Osteoblast (primary cell): Measurements from ENCODE around the gene DTX3. TPM values are rescaled to one million over a fixed set of nuclear protein-coding genes. Genes with fewer than 3 reads are reported as not detected.

Experiments
- DNase-seq: peaks from one replicate; pipeline ENCODE4 v3.0.0; 2011; ENCODE audit warnings: low spot score, mixed read lengths; ENCODE audit not compliant: insufficient read length; ENCODE audit errors: missing footprints
- H2AFZ ChIP-seq: 2 replicates; pipeline ENCODE4 v1.6.0; 2011; ENCODE audit warnings: mild to moderate bottlenecking, low read length
- H3K27ac ChIP-seq: 2 replicates; pipeline ENCODE4 v1.5.1; 2011; ENCODE audit warnings: mild to moderate bottlenecking, low read depth, low read length, moderate library complexity
- H3K27me3 ChIP-seq: 2 replicates; pipeline ENCODE4 v1.6.0; 2012; ENCODE audit warnings: mild to moderate bottlenecking, control low read depth, inconsistent platforms, low read length, moderate library complexity; ENCODE audit not compliant: insufficient read depth
- H3K36me3 ChIP-seq: 2 replicates; pipeline ENCODE4 v1.5.1; 2011; ENCODE audit warnings: mild to moderate bottlenecking, low read length, control low read depth, moderate library complexity; ENCODE audit not compliant: insufficient read depth
- H3K4me1 ChIP-seq: 2 replicates; pipeline ENCODE4 v1.5.1; 2011; ENCODE audit warnings: mild to moderate bottlenecking, low read length, control low read depth, moderate library complexity; ENCODE audit not compliant: insufficient read depth
- H3K4me2 ChIP-seq: 2 replicates; pipeline ENCODE4 v1.6.0; 2011; ENCODE audit warnings: mild to moderate bottlenecking, low read length; ENCODE audit not compliant: insufficient read depth
- H3K4me3 ChIP-seq: fragments of 200-600 bp; sonication (generic); 3 replicates; pipeline ENCODE4 v1.5.1; 2012; ENCODE audit warnings: mild to moderate bottlenecking, low read length, inconsistent platforms; ENCODE audit not compliant: insufficient read depth
- H3K79me2 ChIP-seq: 2 replicates; pipeline ENCODE4 v1.6.0; 2012; ENCODE audit warnings: mild to moderate bottlenecking, low read length, control low read depth, inconsistent platforms; ENCODE audit not compliant: insufficient read depth
- H3K9me3 ChIP-seq: 2 replicates; pipeline ENCODE4 v1.5.1; 2011; ENCODE audit warnings: low read depth, low read length, control low read depth
- H4K20me1 ChIP-seq: 2 replicates; pipeline ENCODE4 v1.6.0; 2012; ENCODE audit warnings: mild to moderate bottlenecking, low read length, control low read depth; ENCODE audit not compliant: insufficient read depth
- total RNA-seq: library from RNA; depleted of rRNA; stranded (reverse); fragments of >200 nt; gene quantifications from 2 replicates; pipeline ENCODE4 v1.2.3, GENCODE V29; 2012
- TF ChIP-seq, protein P1 (sequence below): IDR thresholded peaks from 2 replicates; pipeline ENCODE4 v1.5.1; 2011; ENCODE audit warnings: mild to moderate bottlenecking, low read depth, low read length, moderate library complexity; ENCODE audit errors: extremely low read depth

DTX3 gene
- total RNA-seq, 1 donor: 21.4 TPM

DNA sequence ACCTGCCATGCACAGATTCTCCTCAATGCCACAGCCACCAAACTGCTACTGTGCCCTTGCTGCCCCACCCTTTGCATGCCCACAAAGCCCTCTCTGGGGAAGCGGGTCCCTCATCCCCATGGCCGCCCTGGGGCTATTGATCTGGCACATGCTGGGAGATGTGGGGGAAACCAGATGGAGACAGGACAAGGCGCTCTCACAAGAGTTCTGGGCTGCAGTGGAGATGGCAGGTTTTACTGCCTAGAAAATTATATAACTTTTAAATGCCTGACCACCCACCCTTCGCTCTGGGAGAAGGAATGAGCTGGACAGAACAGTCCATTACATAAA, 24.2 kb upstream of the DTX3 start:
- Histone ChIP-seq H3K27ac (no peak overlapping the region), H3K36me3 (no peaks in the 10 kb centered on the region), H3K9me3 (no peaks in the 10 kb centered on the region), H2AFZ (no peak overlapping the region), H3K79me2 (no peaks in the 10 kb centered on the region), H3K4me2 (no peak overlapping the region), H4K20me1 (no peaks in the 10 kb centered on the region), H3K4me1 (no peaks in the 10 kb centered on the region), H3K27me3 (peaks cover 9% of the 10 kb centered on the region), H3K4me3 (no peak overlapping the region)
- TF ChIP-seq, protein P1, sequence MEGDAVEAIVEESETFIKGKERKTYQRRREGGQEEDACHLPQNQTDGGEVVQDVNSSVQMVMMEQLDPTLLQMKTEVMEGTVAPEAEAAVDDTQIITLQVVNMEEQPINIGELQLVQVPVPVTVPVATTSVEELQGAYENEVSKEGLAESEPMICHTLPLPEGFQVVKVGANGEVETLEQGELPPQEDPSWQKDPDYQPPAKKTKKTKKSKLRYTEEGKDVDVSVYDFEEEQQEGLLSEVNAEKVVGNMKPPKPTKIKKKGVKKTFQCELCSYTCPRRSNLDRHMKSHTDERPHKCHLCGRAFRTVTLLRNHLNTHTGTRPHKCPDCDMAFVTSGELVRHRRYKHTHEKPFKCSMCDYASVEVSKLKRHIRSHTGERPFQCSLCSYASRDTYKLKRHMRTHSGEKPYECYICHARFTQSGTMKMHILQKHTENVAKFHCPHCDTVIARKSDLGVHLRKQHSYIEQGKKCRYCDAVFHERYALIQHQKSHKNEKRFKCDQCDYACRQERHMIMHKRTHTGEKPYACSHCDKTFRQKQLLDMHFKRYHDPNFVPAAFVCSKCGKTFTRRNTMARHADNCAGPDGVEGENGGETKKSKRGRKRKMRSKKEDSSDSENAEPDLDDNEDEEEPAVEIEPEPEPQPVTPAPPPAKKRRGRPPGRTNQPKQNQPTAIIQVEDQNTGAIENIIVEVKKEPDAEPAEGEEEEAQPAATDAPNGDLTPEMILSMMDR: no peak
- no peak for DNase-seq

DNA sequence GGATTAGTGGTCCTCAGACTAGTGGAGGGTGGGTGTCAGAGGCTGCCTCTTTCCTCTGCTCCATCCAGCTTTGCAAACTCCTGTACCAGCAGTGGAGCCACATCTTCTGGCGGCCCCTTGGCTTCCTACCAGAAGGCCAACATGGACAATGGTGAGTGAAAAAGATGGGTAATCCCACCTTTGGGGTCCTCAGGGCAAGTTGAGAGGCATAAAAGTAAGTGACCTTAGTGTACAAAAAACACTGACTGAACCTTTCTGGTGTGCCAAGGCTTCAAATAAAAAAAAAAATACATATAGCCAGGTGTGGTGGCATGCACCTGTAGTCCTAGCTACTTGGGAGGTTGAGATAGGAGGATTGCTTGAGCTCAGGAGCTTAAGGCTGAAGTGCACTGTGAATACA, 22.8 kb upstream of the DTX3 start:
- TF ChIP-seq, protein P1: no peak
- H3K9me3 ChIP-seq: no peaks in the 10 kb centered on the region
- no peak overlapping the region for H3K27ac ChIP-seq
- H4K20me1 ChIP-seq: no peaks in the 10 kb centered on the region
- no peak for DNase-seq
- peaks cover 18% of the 10 kb centered on the region for H3K27me3 ChIP-seq
- H3K36me3 ChIP-seq: no peaks in the 10 kb centered on the region
- no peak overlapping the region for H3K4me3 ChIP-seq
- H3K4me2 ChIP-seq: no peak overlapping the region
- no peaks in the 10 kb centered on the region for H3K79me2 ChIP-seq
- no peaks in the 10 kb centered on the region for H3K4me1 ChIP-seq
- H2AFZ ChIP-seq: no peak overlapping the region

DNA sequence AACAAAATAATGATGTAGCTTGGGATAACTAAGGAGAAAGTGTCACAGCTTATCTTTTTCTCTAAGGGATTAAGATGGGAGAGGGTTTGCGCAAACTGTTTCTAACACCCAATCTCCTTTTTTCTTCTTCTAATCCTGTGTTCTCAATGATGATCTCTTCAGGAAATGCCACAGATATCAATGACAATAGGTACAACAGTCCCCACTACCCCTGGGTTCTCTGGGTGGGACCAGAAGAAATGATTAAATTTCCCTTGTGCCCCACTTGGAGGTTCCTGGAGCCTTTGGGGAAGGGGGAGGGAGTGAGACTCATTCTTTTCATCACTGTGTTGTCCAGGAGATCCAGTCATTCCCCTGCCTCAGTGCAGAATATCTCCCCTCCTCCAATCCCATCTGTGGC, 22.2 kb upstream of the DTX3 start:
- Histone ChIP-seq H4K20me1 (no peaks in the 10 kb centered on the region), H3K9me3 (no peaks in the 10 kb centered on the region), H3K27ac (no peak overlapping the region), H2AFZ (no peak overlapping the region), H3K4me3 (no peak overlapping the region), H3K4me2 (no peak overlapping the region), H3K27me3 (peaks cover 24% of the 10 kb centered on the region), H3K36me3 (no peaks in the 10 kb centered on the region), H3K4me1 (no peaks in the 10 kb centered on the region), H3K79me2 (no peaks in the 10 kb centered on the region)
- no peak for DNase-seq
- TF ChIP-seq, protein P1: no peak

DNA sequence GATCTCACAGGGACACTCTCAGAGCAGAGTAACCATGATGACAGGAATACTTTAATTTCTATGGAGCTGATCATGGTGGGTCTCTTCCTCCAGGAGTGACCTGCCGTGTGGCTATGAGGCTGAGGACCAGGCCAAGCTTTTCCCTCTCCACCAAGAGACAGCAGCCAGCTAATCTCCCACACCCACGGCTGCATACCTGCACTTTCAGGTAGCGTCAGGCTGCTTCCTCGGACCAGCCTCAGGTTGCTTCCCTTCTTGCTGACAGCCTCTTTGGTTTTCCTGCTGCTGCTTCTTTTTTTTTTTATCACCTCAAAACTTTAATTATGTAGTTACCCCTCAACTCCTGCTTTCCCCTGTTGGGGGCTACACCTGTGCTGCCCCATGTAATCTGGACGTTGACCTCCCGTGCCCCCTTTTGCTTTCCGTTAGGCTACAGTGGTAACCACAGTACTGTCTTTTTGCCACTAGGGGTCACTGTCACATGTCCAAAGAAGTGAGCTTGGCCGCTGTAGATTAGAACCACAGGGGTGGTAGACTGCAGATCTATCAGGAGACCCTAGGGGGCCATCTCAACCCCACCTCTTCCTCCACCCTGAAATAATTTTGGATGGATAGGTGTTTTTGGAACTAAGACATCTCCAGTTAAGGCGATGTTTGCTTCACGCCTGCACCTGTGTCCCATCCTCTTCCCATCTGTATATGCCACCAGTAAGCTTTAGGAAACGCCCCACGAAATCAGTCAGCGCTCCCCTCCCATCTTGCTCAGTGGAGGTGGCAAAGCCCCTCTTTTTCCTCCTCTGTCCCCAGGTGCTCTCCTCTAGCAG, 21.4 kb upstream of the DTX3 start:
- DNase-seq: peak; percentile 95
- TF ChIP-seq, protein P1: peak; percentile 97

More for the DNA sequence above, 21.4 kb upstream of the DTX3 start:
- H3K9me3 ChIP-seq: no peaks in the 10 kb centered on the region
- H3K4me1 ChIP-seq: no peaks in the 10 kb centered on the region
- no peaks in the 10 kb centered on the region for H3K79me2 ChIP-seq
- H4K20me1 ChIP-seq: no peaks in the 10 kb centered on the region
- no peak overlapping the region for H3K4me3 ChIP-seq
- H3K27ac ChIP-seq: no peak overlapping the region
- no peak overlapping the region for H2AFZ ChIP-seq
- H3K36me3 ChIP-seq: no peaks in the 10 kb centered on the region
- H3K4me2 ChIP-seq: no peak overlapping the region
- H3K27me3 ChIP-seq: peaks cover 31% of the 10 kb centered on the region
